HG03175 (cell line): Measurements from ENCODE around the gene FAM72A.
"Not testable (repeated sequence)": the region's sequence is repeated elsewhere in the genome, so short reads cannot be mapped to it uniquely, and the experiment has no call there.

ENCODE experiments used
- ATAC-seq: cut with Tn5 transposase; IDR thresholded peaks from one replicate; pipeline ENCODE4 v1.9.1; 2021; ENCODE audit warnings: mild to moderate bottlenecking, moderate library complexity; ENCODE audit not compliant: unreplicated experiment

The FAM72A gene

GRCh38 chr1:206202789-206203363 lies at the start of gene FAM72A:
Gene FAM72A (minus strand): TSS chr1:206202839. CDS start chr1:206202025, 814 bp downstream.
- peak; percentile 84 for ATAC-seq

GRCh38 chr1:206250953-206251681 lies 48.5 kb upstream of the FAM72A start:
- peak; percentile 59 for ATAC-seq

DNA sequence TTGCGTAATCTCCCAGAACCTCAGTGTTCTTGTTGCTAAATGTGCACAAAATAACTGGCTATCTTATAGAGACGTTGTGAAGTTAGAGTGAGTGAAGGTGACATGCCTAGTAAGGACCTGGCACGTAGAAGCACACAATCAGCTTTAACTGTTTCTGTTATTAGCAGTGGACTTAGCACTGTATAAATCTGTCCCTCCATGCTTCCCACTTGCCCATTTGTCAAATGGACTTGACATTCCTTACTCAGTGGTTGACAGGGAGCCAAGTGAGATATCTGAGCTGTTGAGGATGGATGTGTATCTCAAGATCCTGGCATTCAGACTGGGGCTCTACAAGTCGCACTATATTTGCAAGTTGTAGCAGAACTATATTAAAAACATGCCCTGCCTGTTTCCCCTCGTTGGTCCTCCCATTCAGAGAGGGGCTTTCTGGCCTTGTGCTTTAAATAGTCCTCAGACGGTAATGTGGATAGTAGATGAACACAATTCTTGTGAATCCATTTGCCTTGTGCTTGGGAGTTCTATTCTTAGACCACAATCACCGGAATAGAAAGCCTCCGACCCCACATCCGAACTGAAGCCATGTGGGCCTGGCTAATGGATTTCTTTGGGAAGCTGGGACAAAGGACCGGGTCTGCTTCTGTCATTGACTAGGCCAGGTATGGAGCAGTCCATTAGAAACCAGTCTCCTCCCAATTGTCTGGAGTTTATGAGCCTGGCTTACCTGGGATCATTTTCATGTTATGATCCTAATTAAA lies 43.7 kb upstream of the FAM72A start:
- not testable (repeated sequence) for ATAC-seq

GRCh38 chr1:206245479-206245878 lies 42.8 kb upstream of the FAM72A start:
- ATAC-seq, result not testable (repeated sequence)

GRCh38 chr1:206243335-206243734 lies 40.7 kb upstream of the FAM72A start:
- ATAC-seq, result peak; percentile 97

GRCh38 chr1:206240288-206240687 lies 37.6 kb upstream of the FAM72A start:
- ATAC-seq, result peak; percentile 63

GRCh38 chr1:206235190-206235589 lies 32.6 kb upstream of the FAM72A start:
- not testable (repeated sequence) for ATAC-seq

GRCh38 chr1:206234189-206234916 lies 31.7 kb upstream of the FAM72A start:
- ATAC-seq, result not testable (repeated sequence)

DNA sequence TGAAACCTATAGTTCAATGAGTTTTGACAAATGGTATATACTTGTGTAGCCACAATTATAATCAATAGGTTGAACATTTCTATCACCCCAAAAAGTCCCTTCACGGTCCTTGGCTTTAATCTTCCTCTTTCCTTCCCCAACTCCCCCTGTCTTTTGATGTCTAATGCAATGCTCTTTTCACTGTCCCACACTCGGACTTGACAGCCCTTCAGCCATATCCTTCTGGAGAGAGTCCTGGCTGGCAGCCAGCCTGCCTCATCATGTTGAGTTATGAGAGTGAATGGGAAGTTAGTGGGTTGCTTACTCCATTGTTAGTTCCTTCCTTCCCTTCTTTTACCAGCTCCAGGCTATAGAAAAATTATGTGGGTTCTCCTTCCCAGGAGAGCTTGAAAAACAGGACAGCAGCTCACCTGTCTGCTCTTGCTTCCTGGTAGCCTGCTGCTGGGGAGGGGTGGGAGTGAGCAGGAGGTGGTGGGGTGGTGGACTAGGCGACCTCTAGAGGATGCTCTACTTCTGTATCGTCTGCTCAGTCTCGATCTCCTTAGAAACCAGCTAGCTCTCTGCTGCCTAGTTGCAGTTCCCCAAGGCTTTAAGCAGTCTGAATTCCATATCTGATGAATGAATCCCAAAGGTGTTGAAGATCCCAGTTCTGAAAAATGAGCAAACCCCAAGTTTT lies 30.5 kb upstream of the FAM72A start:
- ATAC-seq, result peak; percentile 56

DNA sequence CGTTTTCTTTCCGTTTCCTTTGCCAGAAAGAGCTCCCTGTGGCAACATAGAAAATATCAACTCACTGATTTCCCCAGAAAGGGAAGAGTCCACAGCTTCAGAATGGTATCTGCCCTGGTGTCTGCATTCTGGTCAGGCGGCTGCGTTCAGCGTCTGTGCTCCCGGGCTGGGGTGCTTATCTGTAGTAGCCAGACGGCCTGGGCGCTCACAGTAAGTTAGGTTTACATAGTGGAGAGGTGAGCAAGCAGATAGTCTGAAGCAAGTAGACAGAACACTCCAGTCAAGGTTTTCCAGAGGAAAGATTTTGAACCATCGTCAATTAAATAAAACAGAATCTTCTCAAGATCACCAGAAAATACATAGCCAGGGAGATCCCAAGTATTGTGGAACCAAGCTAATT lies 29.4 kb upstream of the FAM72A start:
- ATAC-seq, result not testable (repeated sequence)

- ATAC-seq, result not testable (repeated sequence)
Measured at GRCh38 chr1:206229286-206229685, 26.6 kb upstream of the FAM72A start.

DNA sequence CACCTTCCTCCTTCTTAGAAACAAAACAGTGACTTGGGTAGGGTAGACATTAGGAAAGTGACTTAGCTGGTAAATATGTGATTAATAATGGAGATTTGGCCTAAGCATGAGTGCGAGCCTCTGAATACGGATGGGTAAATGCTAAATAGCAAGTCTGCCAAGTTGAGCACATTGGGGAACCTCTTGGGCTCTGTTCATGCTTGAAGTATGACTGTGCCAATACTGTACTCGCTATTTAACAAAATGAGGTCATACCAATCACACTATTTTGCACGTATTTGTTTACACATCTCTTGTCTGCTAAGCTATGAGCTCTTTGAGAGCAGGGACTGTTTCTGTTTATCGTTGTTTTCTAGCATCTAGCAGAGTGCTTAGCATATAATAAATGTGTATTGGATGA lies 24.2 kb upstream of the FAM72A start:
- ATAC-seq, result not testable (repeated sequence)

GRCh38 chr1:206225386-206225785 lies 22.7 kb upstream of the FAM72A start:
- ATAC-seq, result not testable (repeated sequence)

GRCh38 chr1:206224190-206224776 lies 21.6 kb upstream of the FAM72A start:
- not testable (repeated sequence) for ATAC-seq

GRCh38 chr1:206221585-206221984 lies 18.9 kb upstream of the FAM72A start:
- ATAC-seq, result not testable (repeated sequence)

GRCh38 chr1:206220332-206221000 lies 17.8 kb upstream of the FAM72A start:
- ATAC-seq, result not testable (repeated sequence)

DNA sequence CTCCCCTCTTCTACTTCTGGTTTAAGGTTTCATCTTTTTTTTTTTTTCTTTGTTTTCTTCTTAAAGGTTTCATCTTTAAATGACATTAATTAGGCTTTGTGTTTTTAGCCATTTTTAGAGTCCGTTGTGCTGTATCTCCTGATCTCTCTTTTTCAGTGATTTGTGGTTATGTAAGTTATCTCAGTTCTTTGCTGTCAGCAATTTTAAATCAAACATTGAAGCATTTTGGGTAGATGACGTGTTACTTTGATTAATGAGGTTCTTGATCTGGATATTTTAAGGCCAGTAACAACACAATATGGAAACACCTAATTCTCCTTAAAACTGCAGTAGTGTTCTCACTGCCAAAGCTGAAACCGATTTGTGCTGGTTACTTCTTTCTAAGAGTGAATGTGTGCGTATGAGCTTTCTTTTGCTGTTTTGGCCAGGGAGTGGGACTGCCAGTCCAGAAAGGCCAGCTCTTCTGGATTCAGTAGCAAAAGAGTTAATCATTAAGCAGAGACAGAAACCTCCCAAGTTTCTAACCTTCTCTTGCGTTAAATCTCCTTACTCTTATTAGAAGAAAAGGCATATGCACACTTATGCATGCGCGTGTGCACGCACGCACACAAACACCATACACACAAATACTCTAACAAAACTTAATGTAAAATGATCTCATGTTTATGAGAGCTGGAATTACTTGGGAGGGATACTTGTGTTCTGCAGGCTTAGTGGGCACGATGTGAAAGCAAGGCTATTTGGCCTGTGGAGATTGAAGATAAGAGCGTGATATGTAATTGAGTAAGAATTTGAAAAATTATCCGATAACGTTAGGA lies 17.1 kb upstream of the FAM72A start:
- ATAC-seq, result not testable (repeated sequence)

- ATAC-seq, result not testable (repeated sequence)
Measured at GRCh38 chr1:206218765-206219164, 16.1 kb upstream of the FAM72A start.

DNA sequence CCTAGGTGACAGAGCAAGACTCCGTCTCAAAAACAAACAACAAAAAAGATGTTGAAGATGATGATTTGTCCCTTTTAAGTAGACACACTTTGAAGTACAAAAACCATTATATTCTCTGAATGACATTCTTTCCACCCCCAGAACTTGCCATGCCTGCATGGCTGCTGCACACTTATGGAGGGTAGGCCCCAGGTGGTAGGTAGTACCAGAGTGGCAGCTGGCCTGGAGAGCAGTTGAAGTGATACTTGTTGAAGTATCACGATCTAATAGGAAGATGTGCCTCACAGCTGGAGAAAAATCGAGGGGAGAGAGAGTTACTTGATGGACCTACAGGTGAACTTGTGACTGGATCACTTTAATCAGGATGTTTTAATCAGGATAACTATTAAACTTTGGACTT lies 15.6 kb upstream of the FAM72A start:
- ATAC-seq, result not testable (repeated sequence)
